Right atrium auricular region (tissue), 2 donors: Measurements from ENCODE around the gene GABRB3. TPM values are rescaled to one million over a fixed set of nuclear protein-coding genes. Genes with fewer than 3 reads are reported as not detected.

Experiments
- DNase-seq: peaks from one replicate; pipeline ENCODE4 v3.0.0-alpha.2; 2019; ENCODE audit warnings: low spot score
- H3K27ac ChIP-seq, 2 donors: fragments of 200-600 bp; sonication (generic); 1 replicate in 1 of 2; 2 replicates in 1 of 2; pipeline ENCODE4 v1.5.1; 2016 to 2019
- H3K27me3 ChIP-seq, 2 donors: fragments of 200-600 bp; sonication (generic); one replicate each; pipeline versions ENCODE4 v1.5.1 to v1.6.0; 2017 to 2019
- H3K36me3 ChIP-seq: fragments of 200-600 bp; sonication (generic); one replicate; pipeline ENCODE4 v1.5.1; 2016
- H3K4me1 ChIP-seq, 2 donors: fragments of 200-600 bp; sonication (generic); one replicate each; pipeline versions ENCODE4 v1.5.1 to v1.6.0; 2017 to 2019
- H3K4me3 ChIP-seq, 2 donors: fragments of 200-600 bp; sonication (generic); 1 replicate in 1 of 2; 2 replicates in 1 of 2; pipeline ENCODE4 v1.5.1; 2017 to 2019; ENCODE audit warnings: mild to moderate bottlenecking in 1 of 2, moderate library complexity in 1 of 2
- H3K9me3 ChIP-seq, 2 donors: fragments of 200-600 bp; sonication (generic); one replicate each; pipeline ENCODE4 v1.5.1; 2019
- total RNA-seq, 2 donors: library from RNA; depleted of rRNA; stranded (reverse); fragments of >200 nt; gene quantifications; one replicate each; pipeline ENCODE4 v1.1.0, GENCODE V29; 2016
- TF ChIP-seq, protein P1 (sequence below), 2 donors: fragments of 200-600 bp; sonication (generic); IDR thresholded peaks; one replicate each; pipeline ENCODE4 v1.5.1; 2019; ENCODE audit warnings: antibody characterized with exemption in 2 of 2

The GABRB3 gene
- total RNA-seq, 2 donors from 2014 or later: 12.9 to 20.9 TPM

DNA sequence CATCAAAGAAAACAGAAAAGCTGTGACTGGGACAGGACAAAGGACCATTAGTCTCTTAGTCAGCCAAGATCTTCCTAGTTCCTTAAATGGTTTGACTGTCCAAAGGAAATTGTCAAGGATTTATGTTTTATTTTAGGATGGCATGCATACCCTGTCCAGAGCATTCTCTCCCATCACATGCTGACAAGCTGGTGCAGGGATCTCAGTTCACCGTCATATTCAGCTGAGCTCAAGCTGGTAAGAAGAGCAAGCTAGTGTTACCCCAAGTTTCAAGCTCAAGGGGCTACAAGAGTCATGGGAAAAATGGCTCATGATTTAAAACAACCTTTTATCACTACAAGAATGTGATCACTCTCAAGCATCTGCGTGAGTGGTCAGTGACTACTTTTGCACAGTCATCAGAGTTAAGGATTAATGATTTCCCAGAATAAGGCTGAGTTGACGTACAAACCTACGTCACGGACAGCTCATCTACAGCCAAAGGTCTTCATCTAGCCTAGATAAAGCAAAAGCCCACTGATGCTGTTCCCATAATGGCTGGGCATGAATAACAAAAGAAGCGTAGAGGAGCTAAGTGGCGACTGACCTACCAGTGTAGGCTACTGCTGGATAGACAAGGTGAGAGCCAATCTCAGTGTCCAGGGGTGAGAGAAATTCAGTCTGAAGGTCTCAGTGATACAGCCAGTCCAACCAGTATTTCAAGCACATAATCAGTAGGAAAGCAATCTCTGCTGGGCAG, 157.5 kb downstream of the GABRB3 start:
- Histone ChIP-seq H3K27ac (no peak overlapping the region), H3K27me3 (no peaks in the 10 kb centered on the region), H3K36me3 (no peaks in the 10 kb centered on the region), H3K4me1 (no peaks in the 10 kb centered on the region), H3K9me3 (no peaks in the 10 kb centered on the region), H3K4me3 (no peak overlapping the region)
- no peak for DNase-seq
- TF ChIP-seq, protein P1, sequence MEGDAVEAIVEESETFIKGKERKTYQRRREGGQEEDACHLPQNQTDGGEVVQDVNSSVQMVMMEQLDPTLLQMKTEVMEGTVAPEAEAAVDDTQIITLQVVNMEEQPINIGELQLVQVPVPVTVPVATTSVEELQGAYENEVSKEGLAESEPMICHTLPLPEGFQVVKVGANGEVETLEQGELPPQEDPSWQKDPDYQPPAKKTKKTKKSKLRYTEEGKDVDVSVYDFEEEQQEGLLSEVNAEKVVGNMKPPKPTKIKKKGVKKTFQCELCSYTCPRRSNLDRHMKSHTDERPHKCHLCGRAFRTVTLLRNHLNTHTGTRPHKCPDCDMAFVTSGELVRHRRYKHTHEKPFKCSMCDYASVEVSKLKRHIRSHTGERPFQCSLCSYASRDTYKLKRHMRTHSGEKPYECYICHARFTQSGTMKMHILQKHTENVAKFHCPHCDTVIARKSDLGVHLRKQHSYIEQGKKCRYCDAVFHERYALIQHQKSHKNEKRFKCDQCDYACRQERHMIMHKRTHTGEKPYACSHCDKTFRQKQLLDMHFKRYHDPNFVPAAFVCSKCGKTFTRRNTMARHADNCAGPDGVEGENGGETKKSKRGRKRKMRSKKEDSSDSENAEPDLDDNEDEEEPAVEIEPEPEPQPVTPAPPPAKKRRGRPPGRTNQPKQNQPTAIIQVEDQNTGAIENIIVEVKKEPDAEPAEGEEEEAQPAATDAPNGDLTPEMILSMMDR (IDR thresholded peaks at IDR 0.05): no peak

DNA sequence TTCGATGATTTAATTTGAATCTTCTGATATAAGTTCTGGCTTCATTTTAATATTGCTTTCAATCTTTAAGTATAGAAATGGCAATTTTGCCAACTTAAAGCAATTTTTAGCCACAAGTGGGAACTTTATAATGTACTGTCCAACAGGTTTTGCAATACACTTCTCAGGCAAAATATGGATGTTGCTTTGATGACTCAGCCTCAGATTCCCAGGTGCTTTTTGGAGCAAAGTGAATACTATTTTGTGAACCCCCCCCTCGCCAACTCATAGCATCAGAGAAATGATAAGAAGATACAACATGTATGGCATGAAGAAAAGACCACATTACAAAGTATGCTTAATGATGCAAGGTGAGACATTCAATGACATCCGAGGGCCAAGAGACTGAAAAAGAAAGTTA, 158.1 kb downstream of the GABRB3 start:
- H3K27ac ChIP-seq: no peak overlapping the region

DNA sequence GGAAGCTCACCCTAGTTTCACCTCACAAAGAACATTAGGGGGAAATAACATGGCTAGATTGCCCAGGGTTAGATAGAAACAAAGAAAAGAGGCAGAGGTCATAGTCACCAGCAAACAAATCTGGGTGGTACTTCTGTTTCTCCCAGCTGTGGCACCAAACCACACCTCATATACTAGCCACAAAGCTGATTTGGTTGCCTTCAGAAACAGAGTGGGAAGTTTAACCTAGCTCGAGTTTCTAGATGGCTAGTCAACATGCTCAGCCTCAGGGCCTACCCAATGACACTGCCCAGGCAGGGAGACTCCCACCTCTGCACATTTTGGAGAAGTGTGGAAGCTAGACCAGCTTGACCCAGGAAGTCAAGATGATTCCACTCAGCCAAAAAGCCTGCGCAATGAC, 174.2 kb downstream of the GABRB3 start:
- TF ChIP-seq, protein P1 (IDR thresholded peaks at IDR 0.05): no peak

More for the DNA sequence above, 158.1 kb downstream of the GABRB3 start:
- H3K4me3 ChIP-seq: no peak overlapping the region
- no peak for DNase-seq
- no peaks in the 10 kb centered on the region for H3K9me3 ChIP-seq
- no peaks in the 10 kb centered on the region for H3K27me3 ChIP-seq
- H3K4me1 ChIP-seq: no peaks in the 10 kb centered on the region
- TF ChIP-seq, protein P1 (IDR thresholded peaks at IDR 0.05): no peak
- no peaks in the 10 kb centered on the region for H3K36me3 ChIP-seq

DNA sequence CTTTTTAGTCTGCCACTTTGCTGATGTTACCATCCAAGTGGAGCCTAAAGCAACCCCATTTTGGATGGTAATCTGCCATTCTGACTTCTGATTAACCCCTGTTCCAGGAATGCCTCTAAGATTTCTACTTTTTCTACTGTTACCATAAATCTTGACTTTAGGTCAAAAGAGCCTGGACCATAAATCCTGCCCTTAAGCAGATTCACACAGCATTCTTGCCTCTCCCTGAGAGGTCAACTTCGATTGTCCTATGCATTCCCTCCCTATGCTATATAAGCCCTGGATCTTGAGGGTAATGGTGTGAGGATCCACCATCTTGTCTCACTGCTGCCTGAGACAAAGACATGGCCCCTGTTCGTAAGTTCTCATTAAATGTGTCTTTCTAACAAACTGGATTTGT, 177.3 kb downstream of the GABRB3 start:
- Histone ChIP-seq H3K27me3 (no peaks in the 10 kb centered on the region), H3K4me3 (no peak overlapping the region), H3K4me1 (peaks cover 0 to 3% of the 10 kb centered on the region in 2 donors), H3K9me3 (peaks cover 0 to 5% of the 10 kb centered on the region in 2 donors), H3K36me3 (no peaks in the 10 kb centered on the region), H3K27ac (no peak overlapping the region)
- TF ChIP-seq, protein P1 (IDR thresholded peaks at IDR 0.05): no peak
- DNase-seq: no peak

More for the DNA sequence above, 174.2 kb downstream of the GABRB3 start:
- no peak overlapping the region for H3K27ac ChIP-seq
- H3K36me3 ChIP-seq: no peaks in the 10 kb centered on the region
- H3K4me3 ChIP-seq: no peak overlapping the region
- no peaks in the 10 kb centered on the region for H3K4me1 ChIP-seq
- no peaks in the 10 kb centered on the region for H3K27me3 ChIP-seq
- no peak for DNase-seq
- H3K9me3 ChIP-seq: peaks cover 0 to 12% of the 10 kb centered on the region in 2 donors

GRCh38 chr15:26590676-26591075, 182.2 kb downstream of the GABRB3 start:
- no peak overlapping the region for H3K4me3 ChIP-seq
- peaks cover 0 to 4% of the 10 kb centered on the region in 2 donors for H3K4me1 ChIP-seq
- no peaks in the 10 kb centered on the region for H3K9me3 ChIP-seq
- H3K27ac ChIP-seq: no peak overlapping the region
- H3K27me3 ChIP-seq: no peaks in the 10 kb centered on the region
- no peaks in the 10 kb centered on the region for H3K36me3 ChIP-seq
- no peak for DNase-seq
- TF ChIP-seq, protein P1 (IDR thresholded peaks at IDR 0.05): no peak

GRCh38 chr15:26582840-26583239, 190.0 kb downstream of the GABRB3 start:
- TF ChIP-seq, protein P1 (IDR thresholded peaks at IDR 0.05): no peak
- H3K4me1 ChIP-seq: no peaks in the 10 kb centered on the region
- DNase-seq: no peak
- H3K27me3 ChIP-seq: no peaks in the 10 kb centered on the region
- no peaks in the 10 kb centered on the region for H3K36me3 ChIP-seq
- no peaks in the 10 kb centered on the region for H3K9me3 ChIP-seq
- H3K27ac ChIP-seq: no peak overlapping the region
- H3K4me3 ChIP-seq: no peak overlapping the region
